BE2C (cell line): Measurements from ENCODE around the gene CNPY3. TPM values are rescaled to one million over a fixed set of nuclear protein-coding genes. Genes with fewer than 3 reads are reported as not detected.
"Not testable (repeated sequence)": the region's sequence is repeated elsewhere in the genome, so short reads cannot be mapped to it uniquely, and the experiment has no call there.

Source experiments
- DNase-seq: peaks from one replicate; pipeline ENCODE4 v3.0.0-alpha.2; 2020
- H3K27me3 ChIP-seq: fragments of 250-450 bp; sonication (Bioruptor Pico); 2 replicates; pipeline ENCODE4 v1.5.1; 2020; ENCODE audit warnings: mild to moderate bottlenecking
- H3K36me3 ChIP-seq: fragments of 250-450 bp; sonication (Bioruptor Pico); 2 replicates; pipeline ENCODE4 v1.5.1; 2020; ENCODE audit warnings: mild to moderate bottlenecking
- H3K4me1 ChIP-seq: fragments of 250-450 bp; sonication (Bioruptor Pico); 2 replicates; pipeline ENCODE4 v1.5.1; 2020
- H3K4me3 ChIP-seq: 2 replicates; pipeline ENCODE4 v1.5.1; 2011; ENCODE audit warnings: low read depth, low read length
- H3K9me3 ChIP-seq: fragments of 250-450 bp; sonication (Bioruptor Pico); 2 replicates; pipeline ENCODE4 v1.5.1; 2020
- polyA plus RNA-seq: library from polyadenylated mRNA; unstranded; fragments of >200 nt; gene quantifications from one replicate; pipeline ENCODE4 v1.2.1, GENCODE V29; 2012; ENCODE audit warnings: low read depth, missing spikeins; ENCODE audit not compliant: insufficient read length, insufficient read depth
- TF ChIP-seq, protein P1 (sequence below): IDR thresholded peaks from 2 replicates; pipeline ENCODE4 v1.5.1; 2012; ENCODE audit warnings: mild to moderate bottlenecking, low read depth, low read length

CNPY3 gene
- 63.3 TPM for polyA plus RNA-seq

DNA sequence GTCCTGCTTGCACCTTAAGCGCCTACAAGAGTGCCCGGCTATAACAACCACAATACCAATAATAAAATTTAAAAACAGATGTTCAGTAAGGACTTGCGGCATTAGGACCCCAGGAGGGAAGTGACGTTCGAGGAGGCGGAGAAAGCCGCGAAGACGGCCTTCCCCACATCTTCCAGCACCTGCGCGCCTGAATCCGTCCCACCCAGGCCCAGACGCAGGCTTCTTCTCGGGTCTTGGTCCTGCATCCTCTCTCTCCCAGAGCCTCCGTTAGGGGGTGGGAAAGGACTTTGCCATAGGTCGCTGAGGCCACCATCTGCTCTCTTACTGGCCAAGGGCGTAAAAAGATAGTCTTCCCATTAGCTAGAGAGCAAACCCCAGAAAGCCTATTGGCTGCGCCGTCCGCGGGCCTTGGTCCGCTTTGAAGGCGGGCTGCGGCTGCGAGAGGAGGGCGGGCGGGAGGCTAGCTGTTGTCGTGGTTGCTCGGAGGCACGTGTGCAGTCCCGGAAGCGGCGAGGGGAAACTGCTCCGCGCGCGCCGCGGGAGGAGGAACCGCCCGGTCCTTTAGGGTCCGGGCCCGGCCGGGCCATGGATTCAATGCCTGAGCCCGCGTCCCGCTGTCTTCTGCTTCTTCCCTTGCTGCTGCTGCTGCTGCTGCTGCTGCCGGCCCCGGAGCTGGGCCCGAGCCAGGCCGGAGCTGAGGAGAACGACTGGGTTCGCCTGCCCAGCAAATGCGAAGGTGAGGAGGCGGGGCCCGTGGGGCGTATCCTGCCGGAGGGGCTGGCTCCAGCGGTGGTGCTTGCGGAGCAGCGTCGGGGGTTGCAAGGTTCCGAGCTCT, at the start of gene CNPY3:
Gene CNPY3 (plus strand): TSS at position 495 of the 835 bp plus-strand sequence. CDS start 91 bp downstream, at position 586.
- Histone ChIP-seq H3K27me3 (no peaks in the 10 kb centered on the region), H3K36me3 (peaks cover 6% of the 10 kb centered on the region), H3K9me3 (no peaks in the 10 kb centered on the region), H3K4me1 (0 out of 2 replicates have a peak, but pooled peaks cover 2% of the 10 kb centered on the region), H3K4me3 (peak within 1 kb of the TSS; percentile 77)
- TF ChIP-seq, protein P1, sequence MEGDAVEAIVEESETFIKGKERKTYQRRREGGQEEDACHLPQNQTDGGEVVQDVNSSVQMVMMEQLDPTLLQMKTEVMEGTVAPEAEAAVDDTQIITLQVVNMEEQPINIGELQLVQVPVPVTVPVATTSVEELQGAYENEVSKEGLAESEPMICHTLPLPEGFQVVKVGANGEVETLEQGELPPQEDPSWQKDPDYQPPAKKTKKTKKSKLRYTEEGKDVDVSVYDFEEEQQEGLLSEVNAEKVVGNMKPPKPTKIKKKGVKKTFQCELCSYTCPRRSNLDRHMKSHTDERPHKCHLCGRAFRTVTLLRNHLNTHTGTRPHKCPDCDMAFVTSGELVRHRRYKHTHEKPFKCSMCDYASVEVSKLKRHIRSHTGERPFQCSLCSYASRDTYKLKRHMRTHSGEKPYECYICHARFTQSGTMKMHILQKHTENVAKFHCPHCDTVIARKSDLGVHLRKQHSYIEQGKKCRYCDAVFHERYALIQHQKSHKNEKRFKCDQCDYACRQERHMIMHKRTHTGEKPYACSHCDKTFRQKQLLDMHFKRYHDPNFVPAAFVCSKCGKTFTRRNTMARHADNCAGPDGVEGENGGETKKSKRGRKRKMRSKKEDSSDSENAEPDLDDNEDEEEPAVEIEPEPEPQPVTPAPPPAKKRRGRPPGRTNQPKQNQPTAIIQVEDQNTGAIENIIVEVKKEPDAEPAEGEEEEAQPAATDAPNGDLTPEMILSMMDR: no peak
- DNase-seq: peak; percentile 96

DNA sequence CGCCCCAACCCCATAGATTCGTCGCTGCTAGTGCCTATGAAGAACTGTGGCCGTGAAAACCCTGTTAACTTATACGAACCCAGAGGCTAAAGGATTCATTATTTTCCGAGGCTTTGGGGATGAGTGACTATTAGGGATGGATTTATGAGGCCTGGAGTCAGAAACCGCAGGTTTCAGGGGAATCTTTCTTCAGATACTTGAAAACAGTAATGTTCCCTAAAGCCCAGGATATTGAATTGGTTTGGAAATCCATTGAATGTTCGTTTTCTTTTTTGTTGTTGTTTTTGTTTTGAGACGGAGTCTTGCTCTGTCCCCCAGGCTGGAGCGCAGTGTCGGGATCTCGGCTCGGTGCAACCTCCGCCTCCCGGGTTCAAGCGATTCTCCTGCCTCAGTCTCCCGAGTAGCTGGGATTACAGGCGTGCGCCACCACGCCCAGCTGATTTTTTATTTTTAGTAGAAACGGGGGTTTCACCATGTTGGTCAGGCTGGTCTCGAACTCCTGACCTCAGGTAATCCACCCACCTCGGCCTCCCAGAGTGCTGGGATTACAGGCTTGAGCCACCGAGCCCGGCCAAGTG, 49.0 kb upstream of the CNPY3 start:
- not testable (repeated sequence) for H3K27me3 ChIP-seq, H3K9me3 ChIP-seq, DNase-seq, H3K4me1 ChIP-seq
- Histone ChIP-seq H3K36me3 (peaks cover 47% of the 10 kb centered on the region), H3K4me3 (peak overlapping the region; percentile 100)

DNA sequence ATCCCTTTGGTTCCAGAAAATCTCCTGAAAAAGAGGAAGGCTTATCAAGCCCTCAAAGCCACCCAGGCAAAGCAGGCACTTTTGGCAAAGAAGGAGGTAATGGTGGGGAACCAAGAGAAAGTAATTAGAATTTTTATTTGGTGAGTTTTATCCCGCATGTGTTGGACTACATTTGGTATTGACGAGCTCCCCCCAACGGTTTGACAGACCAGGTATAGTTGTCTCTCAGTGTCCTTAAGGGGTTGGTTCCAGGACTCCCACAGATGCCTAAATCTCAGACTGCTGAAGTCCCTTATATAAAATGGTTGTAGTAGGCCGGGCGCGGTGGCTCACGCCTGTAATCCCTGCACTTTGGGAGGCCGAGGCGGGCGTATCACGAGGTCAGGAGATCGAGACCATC, 48.4 kb upstream of the CNPY3 start:
- not testable (repeated sequence) for H3K4me1 ChIP-seq, DNase-seq, H3K9me3 ChIP-seq, H3K27me3 ChIP-seq
- peaks cover 53% of the 10 kb centered on the region for H3K36me3 ChIP-seq
- peak overlapping the region; percentile 100 for H3K4me3 ChIP-seq

DNA sequence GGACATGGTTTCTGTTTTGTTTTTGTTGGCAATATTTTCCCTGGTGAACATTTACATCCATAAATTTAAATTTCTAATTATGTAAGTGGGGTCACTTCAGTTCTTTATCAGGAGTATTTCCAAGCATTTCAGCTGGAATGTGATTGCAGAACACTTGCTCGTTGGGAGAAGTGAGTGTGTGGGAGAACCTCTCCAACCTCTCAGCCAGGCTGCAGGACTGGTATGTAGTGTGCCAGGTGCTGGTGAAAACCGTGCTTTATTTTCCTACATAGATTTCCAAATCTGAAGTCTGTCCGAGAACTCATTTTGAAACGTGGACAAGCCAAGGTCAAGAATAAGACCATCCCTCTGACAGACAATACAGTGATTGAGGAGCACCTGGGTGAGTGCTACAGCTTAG, 43.6 kb upstream of the CNPY3 start:
- H3K4me1 ChIP-seq: no peaks in the 10 kb centered on the region; the same call in 1 of the 2 replicates
- TF ChIP-seq, protein P1: no peak
- no peak overlapping the region for H3K4me3 ChIP-seq
- DNase-seq: no peak
- H3K9me3 ChIP-seq: no peaks in the 10 kb centered on the region
- peaks cover 62% of the 10 kb centered on the region for H3K36me3 ChIP-seq
- no peaks in the 10 kb centered on the region for H3K27me3 ChIP-seq

DNA sequence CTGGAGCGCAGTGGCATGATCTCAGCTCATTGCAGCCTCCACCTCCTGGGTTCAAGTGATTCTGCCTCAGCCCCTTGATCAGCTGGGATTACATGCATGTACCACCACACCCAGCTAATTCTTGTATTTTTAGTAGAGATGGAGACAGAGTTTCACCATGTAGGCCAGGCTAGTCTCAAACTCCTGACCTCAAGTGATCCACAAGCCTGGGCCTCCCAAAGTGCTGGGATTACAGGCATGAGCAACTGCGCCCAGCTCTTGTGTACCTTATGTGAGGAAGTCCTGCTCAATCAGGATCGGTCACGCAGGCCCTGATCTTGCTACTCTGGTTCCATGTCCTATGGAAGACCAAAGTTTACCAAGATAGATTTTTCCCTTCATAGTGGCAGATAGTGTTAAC, 41.1 kb upstream of the CNPY3 start:
- H3K27me3 ChIP-seq, H3K4me3 ChIP-seq, H3K9me3 ChIP-seq, H3K4me1 ChIP-seq, DNase-seq: not testable (repeated sequence)
- peaks cover 37% of the 10 kb centered on the region for H3K36me3 ChIP-seq

DNA sequence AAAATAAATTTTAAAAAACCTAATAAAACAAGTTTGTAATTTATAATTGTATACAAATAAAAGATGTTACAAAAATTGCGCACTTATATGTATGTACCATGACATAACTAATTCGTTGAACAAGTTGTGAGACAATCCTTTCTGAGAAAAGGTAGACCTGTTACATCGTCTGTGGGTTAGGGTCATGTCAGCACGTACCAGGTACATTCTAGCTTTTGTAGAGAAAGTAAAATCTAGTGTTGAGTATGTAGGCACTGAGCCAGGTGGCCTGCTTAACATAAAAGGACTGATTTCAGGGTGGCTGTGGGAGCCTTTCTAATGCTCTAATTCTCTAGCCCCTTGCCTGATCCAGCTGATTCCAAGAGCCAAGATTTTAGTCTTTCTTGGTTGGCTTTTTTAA, 39.5 kb upstream of the CNPY3 start:
- no peaks in the 10 kb centered on the region for H3K9me3 ChIP-seq

DNA sequence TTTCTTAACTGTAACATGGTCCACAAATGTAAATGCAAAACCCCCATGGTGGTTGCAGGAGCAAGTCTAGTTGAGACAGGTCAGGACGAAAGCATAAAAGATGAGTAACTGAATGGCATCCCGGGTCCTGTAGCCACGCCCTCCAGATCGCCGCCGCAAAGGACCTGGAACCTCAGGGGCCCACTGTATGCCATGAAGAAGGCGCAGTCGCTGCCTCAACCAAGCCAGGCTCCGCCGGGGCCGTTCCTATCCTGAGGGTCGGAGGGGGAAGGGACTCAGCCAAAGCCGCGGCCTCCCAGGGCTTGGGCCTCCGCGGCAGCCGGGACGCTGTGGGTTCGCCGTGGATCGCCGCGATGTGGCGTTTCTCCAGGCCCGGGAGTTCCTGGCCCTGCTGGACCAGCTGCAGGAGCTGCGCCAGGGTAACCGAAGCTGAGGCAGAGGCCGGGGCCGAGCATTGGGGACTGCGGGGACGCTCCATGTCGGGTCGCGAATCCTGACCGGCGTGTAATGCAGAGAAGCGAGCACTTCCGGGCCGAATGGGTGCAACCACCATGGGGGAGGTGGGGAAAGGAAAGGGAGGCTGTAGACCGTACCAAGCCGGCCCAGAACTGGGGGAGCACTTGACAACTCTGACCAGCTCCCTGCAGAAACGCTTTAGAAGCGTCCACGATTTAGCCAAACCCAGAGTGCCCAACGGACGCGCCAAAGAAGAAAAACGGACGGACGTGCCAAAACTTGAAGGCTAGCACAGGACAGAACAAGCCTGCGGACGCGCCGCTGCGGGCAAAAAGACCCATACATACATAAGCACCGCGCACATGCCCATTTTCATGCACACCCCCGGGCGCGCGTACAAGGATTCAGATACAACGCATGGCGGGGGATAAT, 38.7 kb upstream of the CNPY3 start:
- Histone ChIP-seq H3K27me3 (no peaks in the 10 kb centered on the region), H3K9me3 (no peaks in the 10 kb centered on the region), H3K4me3 (peak overlapping the region; percentile 86), H3K36me3 (peaks cover 13% of the 10 kb centered on the region), H3K4me1 (no peaks in the 10 kb centered on the region)
- TF ChIP-seq, protein P1: no peak
- peak; percentile 97 for DNase-seq

More for the DNA sequence above, 39.5 kb upstream of the CNPY3 start:
- no peak for DNase-seq
- H3K36me3 ChIP-seq: peaks cover 21% of the 10 kb centered on the region
- TF ChIP-seq, protein P1: no peak
- no peaks in the 10 kb centered on the region for H3K27me3 ChIP-seq
- no peaks in the 10 kb centered on the region for H3K4me1 ChIP-seq
- H3K4me3 ChIP-seq: peak overlapping the region; percentile 86
